ENCODE results near the gene SPINT4. TPM values are rescaled to one million over a fixed set of nuclear protein-coding genes. Genes with fewer than 3 reads are reported as not detected.
"Not testable (repeated sequence)": the region's sequence is repeated elsewhere in the genome, so short reads cannot be mapped to it uniquely, and the experiment has no call there.

SPINT4 gene
- not detected in 2 replicates for total RNA-seq (2014; rRNA removed; shearing (Covaris generic))

DNA sequence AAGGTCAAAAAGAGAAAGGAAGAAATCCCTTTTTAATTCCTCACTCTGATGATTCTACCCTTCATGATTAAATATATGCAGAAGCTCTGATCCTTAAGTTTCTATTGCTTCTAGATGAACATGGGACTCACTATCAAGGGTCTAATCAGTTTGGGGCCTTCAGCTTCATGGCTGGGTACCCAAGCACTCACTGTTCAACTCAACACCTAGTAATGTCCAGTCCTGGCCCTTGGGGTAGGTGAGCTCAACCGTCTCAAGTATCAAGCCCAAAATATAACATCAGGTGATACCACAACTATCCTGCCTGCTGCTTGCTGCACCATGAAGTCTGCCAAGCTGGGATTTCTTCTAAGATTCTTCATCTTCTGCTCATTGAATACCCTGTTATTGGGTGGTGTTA is at the start of gene SPINT4:
SPINT4 (plus strand) TSS at position 301 of the 400 bp plus-strand sequence; CDS start at position 322, 21 bp downstream.
- in situ Hi-C loops (cut with HindIII; ENCODE audit: low sequenced_read_pairs), result no loop called here
- DNase-seq (ENCODE audit: low spot score), result no peak

GRCh38 chr20:45672765-45673164 is 49.4 kb upstream of the SPINT4 start:
- DNase-seq (ENCODE audit: low spot score), result no peak
- in situ Hi-C loops (cut with HindIII; ENCODE audit: low sequenced_read_pairs), result no loop called here

DNA sequence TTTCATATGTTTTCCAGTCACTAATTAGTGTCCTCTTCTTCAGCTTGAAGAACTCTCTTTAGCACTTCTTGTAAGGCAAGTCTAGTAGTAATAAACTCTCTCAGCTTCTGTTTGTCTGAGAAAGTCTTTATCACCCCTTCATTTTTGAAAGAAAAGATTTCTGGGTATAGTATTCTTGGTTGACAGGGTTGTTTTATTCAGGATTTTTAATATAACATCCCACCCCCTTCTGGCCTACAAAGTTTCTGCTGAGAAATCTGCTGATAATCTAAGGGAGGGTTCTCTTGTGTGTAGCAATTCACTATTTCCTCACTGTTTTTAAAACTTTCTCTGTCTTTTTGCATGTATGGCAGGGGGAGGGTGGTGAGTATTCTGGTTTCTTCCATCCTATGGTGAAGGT is 42.5 kb upstream of the SPINT4 start:
- DNase-seq (ENCODE audit: low spot score), result no peak
- in situ Hi-C loops (cut with HindIII; ENCODE audit: low sequenced_read_pairs), result no loop called here

- in situ Hi-C loops (cut with HindIII; ENCODE audit: low sequenced_read_pairs), result no loop called here
- DNase-seq (ENCODE audit: low spot score), result no peak
Observed at GRCh38 chr20:45685896-45686295, 36.3 kb upstream of the SPINT4 start.

DNA sequence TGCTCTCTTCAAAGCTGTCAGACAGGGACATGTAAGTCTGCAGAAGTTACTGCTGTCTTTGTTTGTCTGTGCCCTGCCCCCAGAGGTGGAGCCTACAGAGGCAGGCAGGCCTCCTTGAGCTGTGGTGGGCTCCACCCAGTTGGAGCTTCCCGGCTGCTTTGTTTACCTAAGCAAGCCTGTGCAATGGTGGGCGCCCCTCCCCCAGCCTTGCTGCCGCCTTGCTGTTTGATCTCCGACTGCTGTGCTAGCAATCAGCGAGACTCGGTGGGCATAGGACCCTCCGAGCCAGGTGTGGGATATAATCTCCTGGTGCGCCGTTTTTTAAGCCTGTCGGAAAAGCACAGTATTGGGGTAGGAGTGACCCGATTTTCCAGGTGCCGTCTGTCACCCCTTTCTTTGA is 28.8 kb upstream of the SPINT4 start:
- DNase-seq (ENCODE audit: low spot score); in situ Hi-C loops (cut with HindIII; ENCODE audit: low sequenced_read_pairs): not testable (repeated sequence)

DNA sequence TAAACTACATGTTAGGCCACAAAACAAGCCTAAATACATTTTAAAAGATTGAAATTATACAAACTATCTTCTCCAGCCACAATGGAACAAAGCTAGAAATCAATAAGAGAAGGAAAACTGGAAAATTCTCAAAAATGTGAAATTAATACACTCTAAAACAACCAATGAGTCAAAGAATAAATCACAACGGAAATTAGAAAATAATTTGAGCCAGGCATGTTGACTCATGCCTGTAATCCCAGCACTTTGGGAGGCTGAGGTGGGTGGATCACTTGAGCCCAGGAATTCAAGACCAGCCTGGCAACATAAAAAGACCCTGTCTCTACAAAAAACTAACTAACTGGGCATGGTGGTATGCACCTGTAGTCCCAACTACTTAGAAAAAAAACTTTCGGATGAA is 26.7 kb upstream of the SPINT4 start:
- no peak for DNase-seq (ENCODE audit: low spot score)
- in situ Hi-C loops (cut with HindIII; ENCODE audit: low sequenced_read_pairs), result no loop called here

DNA sequence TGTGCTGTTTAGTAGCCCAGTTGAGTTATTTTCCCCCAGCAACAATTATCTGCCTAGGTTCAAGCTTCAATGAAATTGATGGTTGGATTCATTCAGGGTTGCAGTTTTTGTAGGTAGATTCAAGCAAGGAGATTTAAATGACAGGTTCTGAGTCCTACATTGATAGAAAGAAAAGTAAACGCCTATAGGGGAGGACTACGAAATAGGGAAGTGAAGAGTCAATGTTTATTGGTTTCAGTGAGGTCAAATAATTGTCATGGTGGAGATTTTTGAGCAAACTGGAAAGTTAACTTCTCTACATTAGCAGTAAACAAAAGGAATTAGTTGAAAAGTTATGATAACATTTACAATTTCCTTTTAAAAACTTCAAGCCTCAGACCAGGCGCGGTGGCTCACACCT is 21.0 kb upstream of the SPINT4 start:
- no peak for DNase-seq (ENCODE audit: low spot score)
- in situ Hi-C loops (cut with HindIII; ENCODE audit: low sequenced_read_pairs), result no loop called here

GRCh38 chr20:45701873-45702272 is 20.3 kb upstream of the SPINT4 start, which contains the start of gene WFDC13:
TSS of gene WFDC13 (plus strand) at chr20:45702038. CDS start at chr20:45702124, 86 bp downstream.
- in situ Hi-C loops (cut with HindIII; ENCODE audit: low sequenced_read_pairs), result no loop called here
- no peak for DNase-seq (ENCODE audit: low spot score)

DNA sequence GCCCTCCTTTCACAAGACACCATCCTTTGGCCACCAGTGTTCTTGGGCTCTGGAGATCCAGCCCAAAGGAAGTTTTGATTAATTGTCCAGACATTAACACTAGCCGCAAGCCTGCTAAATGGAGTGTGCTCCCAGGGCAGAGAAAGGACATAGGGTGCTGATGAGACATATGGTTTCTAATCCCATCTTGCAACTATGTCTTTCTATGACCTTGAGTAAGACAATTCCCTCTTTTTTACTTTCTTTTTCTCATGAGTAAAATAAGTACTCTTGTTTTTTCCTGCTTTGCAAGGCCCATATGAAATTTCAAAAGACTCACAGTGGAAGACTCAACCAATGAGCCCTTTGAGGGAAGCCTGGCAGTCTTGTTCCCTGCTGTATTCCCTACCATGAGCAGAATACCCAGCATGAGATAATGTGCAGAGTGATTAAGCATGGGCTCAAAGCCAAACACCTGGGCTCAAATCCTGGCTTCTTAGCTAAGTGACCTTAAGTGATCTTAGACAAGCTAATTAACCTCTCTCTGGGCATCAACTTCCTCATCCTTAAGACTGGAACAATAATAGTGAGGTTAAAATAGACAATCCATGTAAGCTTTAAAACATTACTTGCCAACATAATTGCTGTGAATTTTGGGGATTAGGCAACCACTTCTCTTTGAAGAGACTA is 17.0 kb upstream of the SPINT4 start, which contains the start of gene WFDC10B:
WFDC10B (minus strand) TSS at position 51 of the 669 bp plus-strand sequence. CDS start 19,027 bp downstream, outside the sequence.
- in situ Hi-C loops (cut with HindIII; ENCODE audit: low sequenced_read_pairs), result no loop called here
- no peak for DNase-seq (ENCODE audit: low spot score)

DNA sequence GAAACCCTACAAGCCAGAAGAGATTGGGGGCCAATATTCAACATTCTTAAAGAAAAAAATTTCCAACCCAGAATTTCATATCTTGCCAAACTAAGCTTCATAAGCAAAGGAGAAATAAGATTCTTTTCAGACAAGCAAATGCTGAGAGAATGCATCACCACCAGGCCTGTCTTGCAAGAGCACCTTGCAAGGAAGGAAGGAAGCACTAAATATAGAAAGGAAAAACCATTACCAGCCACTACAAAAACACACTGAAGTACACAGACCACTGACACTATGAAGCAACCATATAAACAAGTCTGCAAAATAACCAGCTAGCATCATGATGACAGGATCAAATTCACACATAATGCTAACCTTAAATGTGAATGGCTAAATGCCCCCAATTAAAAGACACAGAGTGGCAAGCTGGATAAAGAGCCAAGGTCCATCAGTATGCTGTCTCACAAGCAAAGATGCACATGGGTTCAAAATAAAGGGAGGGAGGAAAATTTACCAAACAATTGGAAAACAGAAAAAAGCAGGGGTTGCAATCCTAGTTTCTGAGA is 5.9 kb upstream of the SPINT4 start:
- DNase-seq (ENCODE audit: low spot score); in situ Hi-C loops (cut with HindIII; ENCODE audit: low sequenced_read_pairs): not testable (repeated sequence)

GRCh38 chr20:45725134-45725533 is 3.0 kb downstream of the SPINT4 start:
- in situ Hi-C loops (cut with HindIII; ENCODE audit: low sequenced_read_pairs), result no loop called here
- DNase-seq (ENCODE audit: low spot score), result no peak

DNA sequence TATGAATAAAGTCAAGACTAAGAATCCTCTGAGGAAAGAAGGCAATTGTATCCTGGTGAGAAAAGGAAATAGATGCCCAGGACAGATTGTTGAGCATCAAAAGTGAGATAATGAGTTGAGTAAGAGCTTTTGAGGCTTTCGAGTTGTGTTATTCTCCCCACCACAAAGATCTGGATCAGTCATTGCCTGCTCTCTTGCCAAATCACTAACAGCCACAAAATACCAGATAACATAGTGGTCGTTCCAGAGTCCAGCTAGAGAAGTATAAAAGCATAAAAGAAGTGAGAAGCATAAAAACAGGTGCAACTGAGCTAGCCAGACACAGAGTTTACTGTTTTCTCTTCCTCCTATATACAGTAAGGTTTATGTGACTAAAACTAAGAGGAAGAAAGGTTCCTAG is 4.9 kb downstream of the SPINT4 start:
- no peak for DNase-seq (ENCODE audit: low spot score)
- in situ Hi-C loops (cut with HindIII; ENCODE audit: low sequenced_read_pairs), result no loop called here

DNA sequence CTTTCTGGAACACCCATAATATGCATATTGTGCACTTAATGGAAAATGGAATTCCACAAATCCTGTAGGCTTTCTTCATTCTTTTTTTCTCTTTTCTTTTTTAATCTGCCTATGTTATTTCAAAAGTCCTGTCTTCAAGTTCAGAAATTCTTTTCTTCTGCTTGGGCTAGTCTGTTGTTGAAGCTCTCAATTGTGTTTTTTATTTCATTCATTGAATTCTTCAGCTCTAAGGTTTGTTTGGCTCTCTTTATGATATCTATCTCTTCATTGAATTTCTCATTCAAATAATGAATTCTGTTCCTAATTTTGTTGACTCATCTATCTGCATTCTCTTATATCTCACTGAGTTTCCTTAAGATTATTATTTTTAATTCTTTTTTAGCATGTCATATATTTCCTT is 10.1 kb downstream of the SPINT4 start:
- no peak for DNase-seq (ENCODE audit: low spot score)
- in situ Hi-C loops (cut with HindIII; ENCODE audit: low sequenced_read_pairs), result no loop called here

- in situ Hi-C loops (cut with HindIII; ENCODE audit: low sequenced_read_pairs), result no loop called here
- no peak for DNase-seq (ENCODE audit: low spot score)
Observed at GRCh38 chr20:45735552-45735951, 13.4 kb downstream of the SPINT4 start.

DNA sequence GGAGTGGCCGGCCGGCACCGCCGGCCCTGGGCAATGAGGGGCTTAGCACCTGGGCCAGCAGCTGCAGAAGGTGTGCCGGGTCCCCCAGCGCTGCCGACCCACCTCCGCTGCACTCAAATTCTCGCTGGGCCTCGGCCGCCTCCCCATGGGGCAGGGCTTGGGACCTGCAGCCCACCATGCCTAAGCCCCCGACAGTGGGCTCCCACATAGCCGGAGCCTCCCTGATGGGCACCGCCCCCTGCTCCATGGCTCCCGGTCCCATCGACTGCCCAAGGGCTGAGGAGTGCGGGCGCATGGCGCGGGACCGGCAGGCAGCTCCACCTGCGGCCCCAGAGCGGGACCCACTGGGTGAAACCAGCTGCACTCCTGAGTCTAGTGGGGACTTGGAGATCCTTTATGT is 13.8 kb downstream of the SPINT4 start:
- no peak for DNase-seq (ENCODE audit: low spot score)
- in situ Hi-C loops (cut with HindIII; ENCODE audit: low sequenced_read_pairs), result no loop called here

DNA sequence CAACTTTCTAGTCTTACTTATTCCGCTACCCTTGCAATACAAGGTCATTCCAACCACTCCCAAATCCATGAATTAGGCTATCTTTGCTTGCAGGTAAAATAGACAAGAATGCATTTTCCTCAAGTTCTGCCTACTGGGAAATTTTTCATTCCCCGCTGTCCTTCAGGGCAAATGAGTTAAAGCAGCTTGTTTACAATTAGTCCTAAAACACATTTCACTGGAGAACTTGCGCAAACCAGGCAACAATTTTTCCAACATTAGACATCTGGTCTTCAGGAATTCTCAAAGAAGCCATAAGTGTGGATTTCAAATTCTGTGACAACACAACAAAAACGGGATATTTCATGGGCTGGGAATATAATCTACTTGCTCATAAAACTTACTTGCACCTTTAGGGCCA is 20.4 kb downstream of the SPINT4 start:
- no peak for DNase-seq (ENCODE audit: low spot score)
- in situ Hi-C loops (cut with HindIII; ENCODE audit: low sequenced_read_pairs), result no loop called here

DNA sequence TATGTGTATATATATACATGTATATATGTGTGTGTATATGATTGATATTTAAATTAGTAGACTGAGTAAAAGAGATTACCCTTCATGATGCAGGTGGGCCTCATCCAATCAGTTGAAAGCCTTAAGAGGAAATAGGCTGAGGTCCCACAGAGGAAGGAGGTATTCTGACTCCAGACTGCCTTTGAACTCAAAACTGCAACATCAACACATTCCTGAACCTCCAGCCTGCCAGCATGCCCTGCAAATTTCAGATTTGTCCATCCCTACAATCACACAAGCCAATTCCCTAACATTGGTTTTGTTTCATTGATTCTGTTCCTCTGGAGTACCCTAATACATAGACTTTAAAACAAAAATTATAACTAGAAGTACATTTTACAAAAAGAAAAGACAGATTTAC is 22.9 kb downstream of the SPINT4 start:
- in situ Hi-C loops (cut with HindIII; ENCODE audit: low sequenced_read_pairs), result no loop called here

DNA sequence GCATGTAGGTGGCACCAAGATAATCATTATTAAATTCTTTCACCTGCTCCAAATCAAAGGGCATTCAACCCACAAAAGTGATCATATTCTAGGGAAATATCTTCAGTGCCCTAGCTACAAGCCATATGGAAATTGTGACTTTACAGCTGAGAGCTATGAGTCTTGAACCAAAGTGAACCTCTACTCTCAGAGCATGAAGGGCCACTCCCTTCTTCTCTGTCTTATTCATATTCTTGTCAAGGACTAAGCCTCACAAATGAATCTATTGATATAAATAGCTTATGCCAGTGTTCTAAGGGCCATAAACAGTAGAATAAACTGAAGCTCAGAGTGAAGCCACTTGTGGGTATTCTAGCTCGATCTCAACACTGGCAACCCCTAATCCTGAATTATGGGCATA is 29.6 kb downstream of the SPINT4 start:
- in situ Hi-C loops (cut with HindIII; ENCODE audit: low sequenced_read_pairs), result loop anchor here (25.0 kb wide), 1 partner anchor 439 kb away; the partner anchor contains the start of genes MATN4 and RBPJL
- DNase-seq (ENCODE audit: low spot score), result no peak

More for the DNA sequence above, 22.9 kb downstream of the SPINT4 start:
- DNase-seq (ENCODE audit: low spot score), result no peak

GRCh38 chr20:45752746-45753145 is 30.6 kb downstream of the SPINT4 start:
- DNase-seq (ENCODE audit: low spot score), result no peak
- in situ Hi-C loops (cut with HindIII; ENCODE audit: low sequenced_read_pairs), result loop anchor here (25.0 kb wide), 1 partner anchor 440 kb away; the partner anchor contains the start of genes MATN4 and RBPJL

DNA sequence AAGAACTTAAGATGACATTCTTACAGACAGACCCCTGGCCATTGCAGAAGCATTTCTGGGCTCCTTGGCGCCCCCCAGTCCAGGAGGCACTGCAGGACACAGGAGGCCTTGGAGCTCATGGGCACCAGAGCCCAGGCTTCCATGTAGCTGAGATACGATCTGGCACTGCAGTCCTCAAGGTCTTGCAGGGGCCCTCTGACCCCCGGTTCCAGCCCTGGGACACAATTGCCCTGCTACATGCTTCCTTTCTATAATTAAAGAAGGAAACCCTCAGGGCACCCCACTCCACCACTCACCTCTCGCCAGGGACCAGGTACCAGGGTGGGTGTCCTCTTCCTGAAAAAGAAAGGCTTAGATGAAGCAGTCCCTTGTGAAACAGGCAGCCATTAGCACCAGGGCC is 35.9 kb downstream of the SPINT4 start:
- no peak for DNase-seq (ENCODE audit: low spot score)
- in situ Hi-C loops (cut with HindIII; ENCODE audit: low sequenced_read_pairs), result loop anchor here (25.0 kb wide), 1 partner anchor 446 kb away; the partner anchor contains the start of genes MATN4 and RBPJL
